Measurements from ENCODE around the gene CA6.

Gene CA6

GRCh38 chr1:8925406-8925805 is 20.3 kb upstream of the CA6 start:
- no peaks in the 10 kb centered on the region for H3F3A ChIP-seq (ENCODE audit: insufficient read depth)
- H3K9me2 ChIP-seq (replicated peaks; ENCODE audit: insufficient read depth, low read length): no peaks in the 10 kb centered on the region
- H3K9me3 ChIP-seq (ENCODE audit: insufficient read depth, low read length): no peaks in the 10 kb centered on the region
- no peaks in the 10 kb centered on the region for H3K79me2 ChIP-seq (ENCODE audit: insufficient read depth, low read length)
- TF ChIP-seq CTCF (IDR thresholded peaks at IDR 0.05; ENCODE audit: insufficient read depth, low read length, poor library complexity, severe bottlenecking) (no peak), EZH2phosphoT487 (conservative IDR thresholded peaks at IDR 0.05; ENCODE audit: low read length) (no peak)
- no peak overlapping the region for H3K9ac ChIP-seq (ENCODE audit: low read length)
- H3K36me3 ChIP-seq (ENCODE audit: low read length): no peaks in the 10 kb centered on the region
- H3K27ac ChIP-seq (ENCODE audit: low read depth, low read length): no peak overlapping the region
- no peaks in the 10 kb centered on the region for H3K27me3 ChIP-seq (ENCODE audit: low read length)
- no peak overlapping the region for H2AFZ ChIP-seq (ENCODE audit: low read depth, low read length, severe bottlenecking)
- no peak overlapping the region for H3K4me2 ChIP-seq (ENCODE audit: low read depth, low read length, poor library complexity, severe bottlenecking)
- H3K4me3 ChIP-seq (ENCODE audit: insufficient read depth, low read length, poor library complexity, severe bottlenecking): no peak overlapping the region
- no peaks in the 10 kb centered on the region for H4K20me1 ChIP-seq (ENCODE audit: low read depth, low read length)

GRCh38 chr1:8925960-8926359 is 19.7 kb upstream of the CA6 start:
- Histone ChIP-seq H3K4me2 (ENCODE audit: low read depth, low read length, poor library complexity, severe bottlenecking) (no peak overlapping the region), H3K27ac (ENCODE audit: low read depth, low read length) (no peak overlapping the region), H3K36me3 (ENCODE audit: low read length) (no peaks in the 10 kb centered on the region), H3K9me2 (replicated peaks; ENCODE audit: insufficient read depth, low read length) (no peaks in the 10 kb centered on the region), H3F3A (ENCODE audit: insufficient read depth) (no peaks in the 10 kb centered on the region), H3K27me3 (ENCODE audit: low read length) (no peaks in the 10 kb centered on the region), H3K79me2 (ENCODE audit: insufficient read depth, low read length) (no peaks in the 10 kb centered on the region), H3K4me3 (ENCODE audit: insufficient read depth, low read length, poor library complexity, severe bottlenecking) (no peak overlapping the region), H4K20me1 (ENCODE audit: low read depth, low read length) (no peaks in the 10 kb centered on the region), H3K9ac (ENCODE audit: low read length) (no peak overlapping the region), H3K9me3 (ENCODE audit: insufficient read depth, low read length) (no peaks in the 10 kb centered on the region), H2AFZ (ENCODE audit: low read depth, low read length, severe bottlenecking) (no peak overlapping the region)
- no peak for TF ChIP-seq EZH2phosphoT487 (conservative IDR thresholded peaks at IDR 0.05; ENCODE audit: low read length)
- TF ChIP-seq CTCF (IDR thresholded peaks at IDR 0.05; ENCODE audit: insufficient read depth, low read length, poor library complexity, severe bottlenecking): no peak

GRCh38 chr1:8926707-8927694 is 18.7 kb upstream of the CA6 start:
- no peaks in the 10 kb centered on the region for H3K36me3 ChIP-seq (ENCODE audit: low read length)
- H3K4me3 ChIP-seq (ENCODE audit: insufficient read depth, low read length, poor library complexity, severe bottlenecking): no peak overlapping the region
- H2AFZ ChIP-seq (ENCODE audit: low read depth, low read length, severe bottlenecking): no peak overlapping the region
- H3K9me3 ChIP-seq (ENCODE audit: insufficient read depth, low read length): no peaks in the 10 kb centered on the region
- no peaks in the 10 kb centered on the region for H3K27me3 ChIP-seq (ENCODE audit: low read length)
- no peaks in the 10 kb centered on the region for H4K20me1 ChIP-seq (ENCODE audit: low read depth, low read length)
- TF ChIP-seq EZH2phosphoT487 (conservative IDR thresholded peaks at IDR 0.05; ENCODE audit: low read length) (no peak), CTCF (IDR thresholded peaks at IDR 0.05; ENCODE audit: insufficient read depth, low read length, poor library complexity, severe bottlenecking) (no peak)
- no peak overlapping the region for H3K9ac ChIP-seq (ENCODE audit: low read length)
- H3K79me2 ChIP-seq (ENCODE audit: insufficient read depth, low read length): no peaks in the 10 kb centered on the region
- no peak overlapping the region for H3K4me2 ChIP-seq (ENCODE audit: low read depth, low read length, poor library complexity, severe bottlenecking)
- no peaks in the 10 kb centered on the region for H3K9me2 ChIP-seq (replicated peaks; ENCODE audit: insufficient read depth, low read length)
- H3K27ac ChIP-seq (ENCODE audit: low read depth, low read length): no peak overlapping the region
- no peaks in the 10 kb centered on the region for H3F3A ChIP-seq (ENCODE audit: insufficient read depth)
